ENCODE data around the gene MOB3A. TPM values are rescaled to one million over a fixed set of nuclear protein-coding genes. Genes with fewer than 3 reads are reported as not detected.

Gene MOB3A
- total and polyA plus RNA-seq, 2 of the 13 experiments (the other 11 are each of a cell fraction or from before 2014, with no cell fraction given) = 3.5 to 17.8 TPM

GRCh38 chr19:2110822-2111221 is 14.7 kb upstream of the MOB3A start (continued):
- TF ChIP-seq ZXDC (CRISPR knock-in tag; IDR thresholded peaks at IDR 0.05) (no peak), SMAD3 (CRISPR knock-in tag; IDR thresholded peaks at IDR 0.05) (no peak), AGO2 (optimal IDR thresholded peaks at IDR 0.05; ENCODE audit: low read depth, low read length) (peak; percentile 11), LBX2 (CRISPR knock-in tag; IDR thresholded peaks at IDR 0.05; ENCODE audit: borderline replicate concordance) (no peak), NR2F6 (IDR thresholded peaks at IDR 0.05) (no peak), NR2F6 (CRISPR knock-in tag; IDR thresholded peaks at IDR 0.05) (no peak), ZNF562 (CRISPR knock-in tag; IDR thresholded peaks at IDR 0.05; ENCODE audit: borderline replicate concordance) (no peak), ERF (CRISPR knock-in tag; IDR thresholded peaks at IDR 0.05) (no peak), ZNF496 (CRISPR knock-in tag; IDR thresholded peaks at IDR 0.05; ENCODE audit: insufficient replicate concordance) (no peak), ZMAT3 (CRISPR knock-in tag; conservative IDR thresholded peaks at IDR 0.05) (no peak), TFE3 (CRISPR knock-in tag; IDR thresholded peaks at IDR 0.05) (no peak), SRF (IDR thresholded peaks at IDR 0.05; ENCODE audit: low read depth, low read length) (no peak), FOXO4 (CRISPR knock-in tag; conservative IDR thresholded peaks at IDR 0.05) (0 out of 2 replicates have a peak, but pooled peaks have one; percentile 51), ZBTB25 (CRISPR knock-in tag; IDR thresholded peaks at IDR 0.05) (no peak), ZFP82 (CRISPR knock-in tag; IDR thresholded peaks at IDR 0.05; ENCODE audit: borderline replicate concordance) (no peak), ZNF235 (CRISPR knock-in tag; IDR thresholded peaks at IDR 0.05; ENCODE audit: borderline replicate concordance) (no peak), ZNF546 (CRISPR knock-in tag; conservative IDR thresholded peaks at IDR 0.05) (no peak), ZBTB21 (CRISPR knock-in tag; IDR thresholded peaks at IDR 0.05) (no peak), ZBTB49 (CRISPR knock-in tag; IDR thresholded peaks at IDR 0.05; ENCODE audit: borderline replicate concordance) (no peak)

All from HepG2 (cell line).